Thoracic aorta (tissue), 2 donors: ENCODE measurements around the gene NOTCH4. TPM values are rescaled to one million over a fixed set of nuclear protein-coding genes. Genes with fewer than 3 reads are reported as not detected.
"Not testable (repeated sequence)": the region's sequence is repeated elsewhere in the genome, so short reads cannot be mapped to it uniquely, and the experiment has no call there.

Experiments used
- ATAC-seq: fragments of 150-250 bp; one replicate; pipeline ENCODE4 v1.8.0; 2017; ENCODE audit warnings: low read depth; ENCODE audit not compliant: insufficient number of reproducible peaks, low FRiP score
- DNase-seq: peaks from one replicate; pipeline ENCODE4 v3.0.0-alpha.2; 2020; ENCODE audit warnings: low spot score
- H3K27ac ChIP-seq, 2 donors: fragments of 200-600 bp; sonication (generic); 1 replicate in 1 of 2; 2 replicates in 1 of 2; pipeline ENCODE4 v1.5.1; 2016; ENCODE audit warnings: mild to moderate bottlenecking in 2 of 2, moderate library complexity in 2 of 2
- H3K27me3 ChIP-seq: fragments of 200-600 bp; sonication (generic); replicated peaks from 2 replicates; pipeline ENCODE4 v1.6.0; 2016; ENCODE audit warnings: mild to moderate bottlenecking; ENCODE audit not compliant: insufficient read depth
- H3K36me3 ChIP-seq: fragments of 200-600 bp; sonication (generic); one replicate; pipeline ENCODE4 v1.5.1; 2016
- H3K4me1 ChIP-seq, 2 donors: fragments of 200-600 bp; sonication (generic); 1 replicate in 1 of 2; 2 replicates in 1 of 2; pipeline versions ENCODE4 v1.5.1 to v1.6.0; 2016; ENCODE audit warnings: low read depth in 2 of 2, mild to moderate bottlenecking in 1 of 2; ENCODE audit not compliant: control insufficient read depth in 1 of 2
- H3K4me3 ChIP-seq: fragments of 200-600 bp; sonication (generic); 2 replicates; pipeline ENCODE4 v1.5.1; 2016; ENCODE audit warnings: mild to moderate bottlenecking
- H3K9me3 ChIP-seq: fragments of 200-600 bp; sonication (generic); 2 replicates; pipeline ENCODE4 v1.5.1; 2016
- CTCF ChIP-seq: fragments of 200-600 bp; sonication (generic); IDR thresholded peaks from one replicate; pipeline ENCODE4 v1.5.1; 2019; ENCODE audit warnings: antibody characterized with exemption
- total RNA-seq, 2 donors: library from RNA; depleted of rRNA; stranded (reverse); fragments of >200 nt; gene quantifications; one replicate each; pipeline versions ENCODE4 v1.1.0 to v1.2.3, GENCODE V29; 2016

The NOTCH4 gene
- total RNA-seq, 2 donors from 2014 or later: 23.6 to 26.0 TPM

- H3K36me3 ChIP-seq: no peaks in the 10 kb centered on the region
- peak overlapping the region; percentile 84 to 100 for H3K27ac ChIP-seq
- ATAC-seq (no peak), DNase-seq (no peak)
- no peak for TF ChIP-seq CTCF
- H3K27me3 ChIP-seq: no peaks in the 10 kb centered on the region
- H3K9me3 ChIP-seq: no peaks in the 10 kb centered on the region
- peaks cover 17 to 27% of the 10 kb centered on the region in 2 donors for H3K4me1 ChIP-seq
- H3K4me3 ChIP-seq: no peak overlapping the region
Measured at GRCh38 chr6:32194388-32194787, 29.5 kb downstream of the NOTCH4 start.

- H3K4me1 ChIP-seq: peaks cover 24 to 38% of the 10 kb centered on the region in 2 donors
- not testable (repeated sequence) for H3K36me3 ChIP-seq, H3K9me3 ChIP-seq, H3K27me3 ChIP-seq, ATAC-seq, DNase-seq
- H3K4me3 ChIP-seq: peak overlapping the region; percentile 86
- H3K27ac ChIP-seq: peak overlapping the region in 1 of 2 donors; percentile 97
Measured at GRCh38 chr6:32193096-32193495, 30.8 kb downstream of the NOTCH4 start.

GRCh38 chr6:32192608-32193039, 31.2 kb downstream of the NOTCH4 start, which contains the start of gene GPSM3:
Gene GPSM3, minus strand, starts transcription at chr6:32192643. Its CDS starts 130 bp downstream, at chr6:32192513.
- no peaks in the 10 kb centered on the region for H3K9me3 ChIP-seq
- H3K4me3 ChIP-seq: peak within 1 kb of the TSS; percentile 86
- TF ChIP-seq CTCF: no peak
- ATAC-seq: no peak
- H3K27me3 ChIP-seq: no peaks in the 10 kb centered on the region
- no peak for DNase-seq
- peak within 1 kb of the TSS; percentile 91 to 97 for H3K27ac ChIP-seq
- H3K4me1 ChIP-seq: peaks cover 24 to 43% of the 10 kb centered on the region in 2 donors
- H3K36me3 ChIP-seq: peaks cover 3% of the 10 kb centered on the region

GRCh38 chr6:32191696-32192607, 31.9 kb downstream of the NOTCH4 start:
- no peak for DNase-seq
- no peaks in the 10 kb centered on the region for H3K27me3 ChIP-seq
- TF ChIP-seq CTCF: no peak
- no peak for ATAC-seq
- peak overlapping the region; percentile 5 to 97 for H3K27ac ChIP-seq
- H3K4me3 ChIP-seq: peak overlapping the region; percentile 86
- peaks cover 9% of the 10 kb centered on the region for H3K36me3 ChIP-seq
- H3K4me1 ChIP-seq: peaks cover 19 to 44% of the 10 kb centered on the region in 2 donors
- H3K9me3 ChIP-seq: no peaks in the 10 kb centered on the region

GRCh38 chr6:32190911-32191677, 32.8 kb downstream of the NOTCH4 start:
- no peak for TF ChIP-seq CTCF
- peak overlapping the region; percentile 91 to 97 for H3K27ac ChIP-seq
- H3K4me3 ChIP-seq: peak overlapping the region; percentile 86
- no peaks in the 10 kb centered on the region for H3K27me3 ChIP-seq
- ATAC-seq (no peak), DNase-seq (no peak)
- H3K9me3 ChIP-seq: no peaks in the 10 kb centered on the region
- peaks cover 16 to 44% of the 10 kb centered on the region in 2 donors for H3K4me1 ChIP-seq
- peaks cover 10% of the 10 kb centered on the region for H3K36me3 ChIP-seq
